Measurements from ENCODE around the gene EIF2S2.

GRCh38 chr20:34083781-34084180 is 28.3 kb downstream of the EIF2S2 start:
- TF ChIP-seq EZH2phosphoT487 (IDR thresholded peaks at IDR 0.05; ENCODE audit: insufficient read depth, low read depth) (no peak), EZH2 (IDR thresholded peaks at IDR 0.05; ENCODE audit: insufficient read depth, poor library complexity, severe bottlenecking) (no peak)

Measured in GM23248 (cell line).